ENCODE data around the gene API5.

DNA sequence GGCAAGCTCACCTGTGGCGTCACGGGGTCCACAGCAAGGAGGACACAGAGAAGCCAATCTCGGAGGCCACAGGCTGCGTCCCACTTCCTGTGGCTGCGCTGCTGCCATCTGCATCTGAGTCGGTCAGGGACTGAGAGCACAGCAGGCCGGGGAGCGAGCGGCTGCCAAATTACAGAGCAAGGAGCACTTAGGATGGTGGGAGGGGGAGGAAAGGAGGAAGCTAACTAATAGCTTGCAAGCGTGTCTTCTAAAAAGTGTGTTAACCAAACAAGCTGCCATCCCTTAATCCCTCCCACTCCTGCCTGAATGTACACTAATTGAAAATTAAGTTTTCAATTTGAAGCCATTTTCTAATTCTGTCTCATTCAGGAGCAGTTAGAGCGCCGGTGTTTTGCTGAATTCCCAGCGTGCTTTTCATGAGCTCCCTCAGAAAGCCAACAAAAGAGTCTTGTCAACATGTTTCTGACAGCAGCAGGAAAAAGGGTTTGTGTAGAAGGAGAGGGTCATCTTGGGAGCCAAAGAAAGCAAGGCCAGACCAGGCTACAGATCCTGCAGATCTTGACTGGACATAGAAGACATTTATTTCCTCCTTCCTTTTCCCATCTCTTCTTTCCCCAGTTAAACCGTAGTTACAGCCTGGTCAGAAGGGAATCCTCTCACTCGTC lies 42.4 kb upstream of the API5 start:
- TF ChIP-seq GATA2 (IDR thresholded peaks at IDR 0.05; ENCODE audit: low read depth, low read length): no peak
- TF ChIP-seq GATA3 (IDR thresholded peaks at IDR 0.05; ENCODE audit: low read depth, low read length): no peak
